ENCODE data around the gene MAPK12.

Gene MAPK12

DNA sequence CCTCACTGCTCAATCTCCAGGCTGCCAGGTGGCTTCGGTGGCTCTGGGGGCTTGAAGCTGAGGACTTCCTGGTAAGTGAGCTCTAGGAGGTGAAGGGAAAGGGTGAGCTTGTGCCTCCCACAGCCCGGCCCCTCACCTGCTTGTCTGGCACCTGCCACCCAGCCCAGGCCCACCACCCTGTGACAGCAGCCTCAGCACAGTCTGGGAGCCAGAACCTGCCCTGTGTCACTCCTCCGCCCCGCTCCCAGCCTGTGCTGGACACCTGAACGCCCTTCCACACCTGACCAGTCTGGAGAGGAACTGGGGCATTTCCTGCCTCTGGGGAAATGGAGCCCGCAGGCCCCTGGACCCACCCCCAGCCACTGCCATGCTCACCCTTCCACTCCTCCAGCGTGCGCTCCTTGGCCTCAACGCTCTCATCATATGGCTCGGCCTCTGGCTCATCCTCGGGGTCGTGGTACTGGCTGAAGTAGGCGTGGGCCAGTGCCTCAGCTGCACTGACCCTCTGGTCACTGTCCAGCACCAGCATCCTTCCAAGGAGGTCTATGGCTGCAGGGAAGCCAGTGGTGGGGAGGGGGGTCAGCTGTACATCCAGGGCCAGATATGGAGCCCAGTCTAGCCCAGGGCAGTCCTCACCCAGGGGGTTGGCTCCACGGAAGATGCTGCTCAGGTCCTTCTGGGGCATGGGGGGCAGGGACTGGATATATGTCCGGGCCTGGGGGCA lies 3.6 kb upstream of the MAPK12 start:
- DNase-seq, result no peak

DNA sequence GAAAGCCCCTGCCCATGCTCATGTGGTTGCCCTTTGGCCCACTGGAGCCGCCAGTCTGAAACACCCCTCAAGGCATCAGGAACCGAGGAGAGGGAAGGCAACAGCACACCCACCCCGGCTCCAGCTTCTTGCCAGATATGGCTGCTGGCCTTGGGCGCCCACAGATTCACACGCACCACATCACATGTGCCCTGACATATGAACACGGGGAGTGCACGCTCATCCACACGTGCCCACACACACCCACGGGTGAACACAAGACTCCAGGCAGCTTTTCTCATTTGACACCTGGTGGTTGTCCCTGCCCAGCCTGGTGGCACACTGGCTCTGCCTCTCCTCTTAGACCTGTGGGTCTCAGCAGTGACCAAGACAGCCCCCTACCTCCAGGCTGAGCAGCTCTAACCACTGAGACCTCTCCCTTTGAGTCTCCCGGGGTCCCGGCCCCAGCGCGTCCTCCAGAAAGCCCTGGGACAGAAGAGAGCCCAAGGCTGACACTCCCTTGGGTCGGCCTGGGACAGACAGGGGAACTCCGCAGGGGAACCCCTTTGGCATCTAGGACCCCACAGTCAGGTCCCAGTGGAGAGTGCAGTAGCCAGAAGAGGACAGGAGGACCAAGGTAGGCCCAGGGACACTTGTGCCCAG lies 2.7 kb upstream of the MAPK12 start:
- DNase-seq, result no peak

DNA sequence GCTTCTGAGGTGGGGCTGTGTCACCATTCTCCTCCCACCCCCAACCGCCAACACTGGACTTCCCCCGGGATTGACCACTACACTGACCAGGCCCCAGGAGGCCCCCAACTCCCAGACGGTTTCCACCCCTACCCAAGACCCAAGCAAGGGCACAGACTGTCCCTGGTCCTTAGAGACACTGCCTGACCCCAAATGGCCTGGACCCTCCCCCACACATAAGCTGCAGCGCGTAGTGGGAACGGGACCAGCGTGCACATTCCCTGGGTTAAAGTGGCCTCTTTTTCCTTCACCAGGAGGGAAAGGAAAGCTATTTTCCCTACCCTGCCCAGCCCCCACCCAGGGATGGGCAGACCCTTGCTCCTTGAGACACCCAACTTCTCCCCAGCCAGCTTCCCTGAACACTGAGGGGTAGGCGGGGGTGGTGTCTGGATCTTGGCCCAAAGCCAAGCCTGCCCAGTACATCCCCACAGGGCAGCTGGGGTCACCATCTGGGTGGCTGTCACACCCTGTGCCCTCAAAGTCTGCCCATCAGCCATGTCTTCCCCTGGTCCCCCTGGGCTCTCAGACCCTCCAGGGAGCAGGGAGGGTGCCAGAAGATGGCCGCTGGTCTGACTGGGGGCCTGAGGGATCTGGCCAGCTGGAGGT lies 1.6 kb upstream of the MAPK12 start:
- no peak for DNase-seq

DNA sequence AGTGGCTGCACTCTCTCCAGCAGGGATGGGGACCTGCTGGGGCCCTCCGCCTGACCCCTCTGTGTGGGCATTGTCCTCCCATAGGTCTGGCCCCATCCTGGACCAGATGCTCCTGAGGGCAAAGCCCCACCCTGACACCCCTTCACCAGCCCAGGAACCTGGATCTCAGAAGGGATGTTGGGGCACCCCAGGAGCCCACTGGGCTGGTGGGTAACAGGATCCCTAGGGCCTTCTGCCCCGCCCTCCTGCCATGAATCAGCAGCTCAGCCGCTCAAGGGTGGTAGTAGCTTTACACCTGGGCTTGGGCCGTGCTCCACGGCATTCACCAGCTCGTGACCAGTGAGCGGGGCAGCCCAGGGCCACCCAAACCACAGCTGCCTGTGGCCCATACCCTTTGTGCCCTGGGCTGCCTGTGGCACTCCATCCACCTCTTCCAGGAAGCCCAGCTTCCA lies 1.0 kb upstream of the MAPK12 start:
- DNase-seq, result no peak

DNA sequence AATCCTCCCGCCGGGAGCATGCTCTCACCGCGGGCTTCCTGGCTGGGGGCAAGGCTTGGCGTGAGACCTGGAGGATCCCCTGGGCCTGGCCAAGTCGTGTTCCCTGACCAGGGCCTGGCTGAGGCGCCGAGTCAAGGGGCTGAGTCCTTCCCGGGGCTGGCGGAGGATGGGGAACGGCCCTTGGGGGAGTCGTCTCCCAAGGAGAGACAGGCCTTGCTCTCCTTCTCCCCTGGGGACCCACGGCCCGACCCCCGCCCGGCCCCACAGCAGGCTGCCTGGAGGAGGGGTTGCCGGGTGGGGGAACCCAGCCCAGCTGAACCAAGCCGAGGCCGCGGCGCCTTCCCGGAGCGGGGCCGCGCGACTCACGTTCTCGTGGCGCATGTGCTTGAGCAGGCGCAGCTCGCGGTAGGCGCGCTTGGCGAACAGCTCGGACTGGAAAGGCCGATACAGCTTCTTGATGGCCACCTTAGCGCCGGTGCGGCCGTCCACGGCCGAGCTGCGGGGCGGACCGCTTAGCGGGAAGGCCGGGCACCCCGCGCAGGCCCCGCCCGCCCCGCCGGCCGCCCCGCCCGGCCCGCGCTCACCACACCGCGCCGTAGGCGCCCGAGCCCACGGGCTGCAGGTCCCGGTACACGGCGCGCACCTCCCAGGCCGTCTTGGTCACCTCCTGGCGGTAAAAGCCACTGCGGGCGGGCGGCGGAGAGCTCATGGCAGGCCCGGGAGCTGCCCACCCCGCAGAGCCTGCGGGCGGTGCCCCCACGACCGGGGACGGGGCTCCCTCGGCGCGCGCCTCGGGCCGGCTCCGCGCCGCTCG lies 475 bp downstream of the MAPK12 start:
- DNase-seq, result peak in 1 of 2 experiments; percentile 43

DNA sequence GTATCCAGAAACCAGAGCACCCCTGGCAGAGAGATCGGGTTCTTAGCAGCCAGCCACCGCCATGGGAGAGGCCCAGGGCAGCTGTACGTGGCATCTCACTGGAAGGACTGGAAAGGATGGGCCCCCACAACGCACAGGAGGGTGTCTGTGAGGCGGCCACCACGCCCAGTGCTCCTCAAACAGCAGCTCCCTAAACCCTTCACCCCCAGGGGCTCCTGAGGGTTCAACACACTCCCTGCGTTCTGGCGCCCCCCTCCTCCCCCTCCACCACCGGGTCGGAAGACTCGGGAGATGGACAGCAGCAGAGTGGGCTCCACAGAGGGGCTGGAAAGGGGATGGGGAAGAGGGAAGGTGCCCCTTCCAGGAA lies 1.1 kb downstream of the MAPK12 start:
- no peak for DNase-seq

DNA sequence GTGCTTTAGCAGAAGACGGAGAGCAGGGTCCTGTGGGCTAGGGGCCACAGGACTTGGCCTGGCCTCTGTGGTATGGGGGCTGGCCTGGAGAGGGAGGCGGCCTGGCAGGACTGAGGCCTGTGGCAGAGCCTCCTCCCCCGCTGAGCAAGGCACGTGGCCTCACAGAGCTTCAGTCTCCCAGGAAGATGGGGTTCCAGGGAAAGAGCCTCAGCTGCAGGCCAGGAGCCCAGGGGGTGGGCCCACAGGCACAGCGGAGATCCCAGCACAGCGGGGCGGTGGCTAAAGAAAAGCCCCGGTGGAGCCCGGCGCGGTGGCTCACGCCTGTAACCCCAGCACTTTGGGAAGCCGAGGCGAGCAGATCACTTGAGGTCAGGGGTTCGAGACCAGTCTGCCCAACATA lies 2.2 kb downstream of the MAPK12 start:
- DNase-seq, result no peak

DNA sequence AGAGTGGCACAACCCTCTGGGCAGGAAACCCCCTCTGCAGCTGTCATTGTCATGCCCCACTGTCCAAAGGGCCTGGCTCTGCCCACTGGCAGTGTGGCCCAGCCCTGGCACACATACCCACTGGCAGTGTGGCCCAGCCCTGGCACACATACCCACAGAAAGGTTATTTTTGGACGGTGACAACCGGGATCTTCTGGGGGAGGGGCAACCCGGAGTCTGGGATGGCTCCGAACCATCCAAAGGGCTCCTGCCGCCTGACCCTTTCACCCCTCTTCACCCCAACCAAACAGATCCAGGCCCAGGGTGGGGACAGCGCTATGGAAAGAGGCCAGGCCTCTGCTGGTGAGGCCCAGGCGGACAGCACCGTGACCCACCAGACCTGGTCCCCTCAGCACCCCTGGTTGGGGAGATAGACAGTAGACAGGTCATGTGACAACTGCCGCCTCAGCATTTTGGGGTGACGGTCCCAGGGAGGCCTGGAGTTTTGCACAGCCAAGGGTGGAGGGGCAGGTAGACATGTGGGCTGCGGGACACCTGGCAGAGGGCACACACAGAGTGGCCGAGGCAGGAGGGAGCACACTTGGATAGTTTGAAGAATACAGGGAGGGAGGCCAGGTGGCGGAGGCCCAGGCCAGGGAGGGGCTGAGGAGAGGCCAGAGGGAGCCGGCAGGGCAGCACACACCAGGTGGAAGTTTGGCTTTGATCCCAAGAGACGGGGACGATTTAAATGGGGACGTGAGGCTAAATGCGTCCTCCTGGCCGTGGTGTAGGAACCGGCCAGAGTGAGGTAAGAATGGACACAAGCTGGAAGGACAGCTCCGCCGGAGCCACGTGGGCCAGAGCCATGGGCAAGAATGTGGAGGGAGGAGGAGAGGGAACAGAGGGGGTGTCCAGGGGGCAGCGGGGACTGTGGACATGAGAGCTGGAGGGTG lies 2.9 kb downstream of the MAPK12 start:
- no peak for DNase-seq

DNA sequence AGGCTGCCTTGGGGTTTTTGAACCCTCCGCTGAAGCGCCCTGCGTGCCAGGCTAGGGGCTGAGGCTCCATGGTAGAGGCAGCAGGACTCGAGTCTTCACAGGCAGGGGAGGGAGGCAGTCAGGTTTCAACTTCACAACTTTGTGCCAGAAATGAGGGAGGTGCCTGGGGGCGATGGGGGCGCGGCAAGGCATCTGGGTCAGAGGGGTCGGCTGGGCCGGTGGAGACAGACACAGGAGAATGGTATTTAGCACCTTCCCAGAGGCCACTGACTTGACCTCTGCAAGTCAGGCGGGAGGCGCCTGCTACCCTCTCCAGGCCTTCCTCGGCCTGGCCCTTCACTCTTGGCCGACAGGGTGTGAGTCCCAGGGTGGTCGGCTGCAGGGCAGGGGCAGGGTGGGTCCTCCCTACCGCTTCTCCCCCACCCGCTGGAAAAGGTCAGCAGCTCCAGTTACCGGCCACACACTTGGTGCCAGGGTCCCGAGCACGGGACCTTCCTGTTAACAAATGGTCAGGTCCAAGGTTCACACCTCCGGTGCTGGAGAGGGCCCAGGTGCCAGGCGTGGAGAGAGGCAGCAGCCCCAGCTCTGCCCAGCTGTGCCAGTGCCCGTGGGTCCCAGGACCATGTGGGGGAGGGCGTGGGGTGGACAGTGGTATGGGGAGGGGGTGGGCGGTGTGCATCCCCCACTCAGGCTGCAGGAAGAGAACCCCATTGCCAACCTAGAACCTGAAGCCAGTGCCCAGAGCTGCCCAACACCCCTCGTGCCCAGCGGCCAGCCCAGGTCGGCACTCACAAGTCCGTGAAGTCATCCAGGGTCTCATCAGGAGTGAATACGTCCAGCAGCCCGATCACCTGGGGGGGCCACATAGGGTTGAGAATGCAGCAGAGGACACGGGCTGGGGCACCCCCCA lies 3.8 kb downstream of the MAPK12 start:
- DNase-seq, result no peak

DNA sequence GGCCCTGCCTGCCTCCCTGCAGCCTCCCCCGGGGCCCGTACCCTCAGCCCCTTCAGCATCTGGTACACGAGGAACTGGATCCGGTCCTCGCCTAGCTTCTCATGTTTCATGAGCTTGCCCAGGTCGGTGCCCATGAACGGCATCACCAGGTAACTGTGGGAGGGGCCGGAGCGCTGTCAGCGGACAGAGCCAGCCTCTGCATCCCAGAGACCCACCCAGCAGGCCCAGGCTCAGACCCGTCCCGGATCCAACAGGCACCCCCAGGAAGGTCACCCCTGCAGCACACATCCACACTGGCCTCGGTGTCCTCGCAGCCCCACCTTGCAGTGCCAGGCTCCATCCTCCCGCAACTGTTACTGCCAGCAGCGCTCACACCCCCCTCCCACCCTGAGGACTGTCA lies 4.4 kb downstream of the MAPK12 start:
- no peak for DNase-seq

DNA sequence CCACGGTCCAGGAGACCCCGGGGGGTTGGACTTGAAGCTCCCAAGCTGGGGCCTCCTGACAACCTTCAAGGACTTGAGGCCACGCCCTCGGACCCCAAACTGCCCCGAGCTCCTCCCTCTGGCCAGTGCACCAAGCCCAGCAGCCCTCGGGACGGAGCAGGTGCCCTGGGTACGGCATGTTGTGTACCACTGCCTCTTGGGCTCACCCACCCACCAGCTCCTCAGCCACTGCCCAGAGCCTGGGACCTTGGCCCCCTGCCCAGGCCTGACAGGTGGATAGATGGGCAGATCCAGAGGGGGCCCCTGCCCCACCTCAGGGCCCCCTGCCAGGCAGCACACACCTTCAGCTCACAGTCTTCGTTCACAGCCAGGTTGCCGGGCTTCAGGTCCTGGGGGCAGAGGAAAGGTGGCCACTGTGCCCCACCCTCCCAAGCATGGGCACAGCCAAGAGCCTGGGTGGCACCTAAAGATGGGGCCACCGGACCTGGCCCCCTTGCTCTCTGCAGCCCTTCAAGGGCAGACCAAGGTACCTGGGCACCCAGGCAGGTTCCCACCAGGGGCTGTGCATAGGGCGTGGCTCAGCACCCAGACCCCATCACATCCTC lies 5.1 kb downstream of the MAPK12 start:
- DNase-seq, result no peak

DNA sequence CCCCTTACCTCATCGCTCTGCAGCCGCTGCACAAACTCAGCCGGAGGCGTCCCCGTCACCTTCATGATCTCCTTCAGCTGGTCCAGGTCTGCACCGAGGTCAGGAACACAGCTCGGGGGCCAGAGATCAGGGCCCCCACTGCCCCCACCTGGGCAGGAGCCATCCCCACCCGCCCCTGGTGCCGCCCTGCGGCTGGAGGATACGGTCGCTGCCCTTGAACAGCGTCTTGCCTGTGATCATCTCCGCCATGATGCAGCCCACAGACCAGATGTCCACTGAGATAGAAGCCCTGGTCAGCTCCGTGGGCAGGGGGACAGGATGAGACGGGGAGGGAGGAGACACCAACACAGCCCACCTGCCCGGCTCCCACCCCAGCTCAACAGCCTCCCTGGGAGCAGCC lies 5.9 kb downstream of the MAPK12 start:
- DNase-seq, result no peak

DNA sequence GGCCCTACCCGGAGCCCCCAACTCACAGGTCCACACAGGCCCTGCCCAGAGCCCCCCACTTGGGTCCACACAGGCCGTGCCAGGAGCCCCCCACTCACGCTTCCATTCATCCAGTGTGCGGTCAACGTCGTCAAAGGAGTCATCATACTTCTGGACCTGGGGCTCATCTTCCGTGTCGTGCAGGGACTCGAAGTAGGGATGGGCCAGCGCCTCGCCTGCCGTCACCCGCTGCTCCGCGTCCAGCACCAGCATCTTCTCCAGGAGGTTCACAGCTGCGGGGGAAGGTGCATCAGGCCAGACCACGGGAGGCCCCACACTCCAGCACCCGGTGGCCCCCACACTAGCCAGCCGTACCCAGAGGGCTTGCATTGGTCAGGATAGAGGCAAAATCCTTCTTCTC lies 6.4 kb downstream of the MAPK12 start:
- no peak for DNase-seq

DNA sequence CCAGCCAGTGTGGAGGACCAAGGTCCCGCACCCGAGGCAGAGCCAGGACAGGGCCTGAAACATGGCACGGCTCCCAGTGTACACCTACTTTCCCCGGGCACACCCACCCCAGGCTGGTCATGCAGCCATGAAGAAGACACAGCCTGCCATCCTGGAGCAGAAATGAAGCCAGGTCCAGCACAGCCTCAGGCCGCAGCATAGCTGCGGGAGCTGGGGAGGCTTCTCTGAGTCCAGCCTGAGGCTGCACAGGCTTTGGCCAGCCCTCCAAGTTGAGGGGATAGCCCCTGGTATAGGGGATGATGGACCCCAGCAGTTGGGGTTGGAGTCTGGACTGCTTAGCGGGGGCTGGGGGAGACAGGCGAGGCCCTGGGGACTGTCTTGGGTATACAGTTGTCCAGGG lies 7.5 kb downstream of the MAPK12 start:
- DNase-seq, result no peak

DNA sequence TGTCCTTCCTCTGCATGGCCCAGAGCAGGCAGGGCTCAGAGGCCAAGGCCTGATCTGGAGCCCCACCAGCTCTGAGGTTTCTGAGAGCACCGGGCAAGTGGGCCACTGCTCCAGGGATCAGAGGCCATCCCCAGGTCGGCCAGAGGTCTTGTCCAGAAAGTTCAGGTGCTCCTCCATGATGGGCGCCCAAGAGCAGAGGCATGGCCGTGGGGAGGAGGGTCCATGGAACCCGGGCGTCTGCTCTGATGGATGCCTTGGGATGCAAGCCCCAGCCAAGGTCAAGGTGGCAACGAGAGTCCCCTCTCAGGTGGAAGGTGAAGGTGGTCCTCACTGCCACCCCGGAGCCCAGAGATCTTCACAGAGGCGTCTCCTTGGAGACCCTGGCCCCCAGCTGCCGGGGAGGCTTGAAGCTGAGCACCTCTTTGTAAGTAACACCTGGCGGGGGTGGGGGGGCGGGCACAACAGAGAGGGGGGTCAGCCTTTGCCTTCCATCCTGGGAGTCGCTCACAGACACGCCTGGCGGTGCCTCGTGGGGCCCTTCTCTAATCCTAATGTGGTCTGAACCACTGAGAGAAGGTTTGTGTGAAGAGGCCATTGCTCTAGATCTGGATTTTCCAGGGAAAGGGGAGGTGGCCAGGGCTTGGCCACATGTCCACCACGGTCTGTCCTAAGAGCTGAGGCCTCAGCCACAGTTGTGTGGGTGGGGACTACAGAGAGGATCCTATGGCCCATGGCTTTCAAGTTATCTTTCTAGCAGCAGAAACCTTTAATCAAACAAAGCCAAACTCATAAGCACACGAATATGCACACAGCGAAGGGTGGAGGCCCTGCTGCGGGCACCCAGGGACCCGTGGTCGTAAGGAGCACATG lies 8.2 kb downstream of the MAPK12 start:
- DNase-seq, result no peak

DNA sequence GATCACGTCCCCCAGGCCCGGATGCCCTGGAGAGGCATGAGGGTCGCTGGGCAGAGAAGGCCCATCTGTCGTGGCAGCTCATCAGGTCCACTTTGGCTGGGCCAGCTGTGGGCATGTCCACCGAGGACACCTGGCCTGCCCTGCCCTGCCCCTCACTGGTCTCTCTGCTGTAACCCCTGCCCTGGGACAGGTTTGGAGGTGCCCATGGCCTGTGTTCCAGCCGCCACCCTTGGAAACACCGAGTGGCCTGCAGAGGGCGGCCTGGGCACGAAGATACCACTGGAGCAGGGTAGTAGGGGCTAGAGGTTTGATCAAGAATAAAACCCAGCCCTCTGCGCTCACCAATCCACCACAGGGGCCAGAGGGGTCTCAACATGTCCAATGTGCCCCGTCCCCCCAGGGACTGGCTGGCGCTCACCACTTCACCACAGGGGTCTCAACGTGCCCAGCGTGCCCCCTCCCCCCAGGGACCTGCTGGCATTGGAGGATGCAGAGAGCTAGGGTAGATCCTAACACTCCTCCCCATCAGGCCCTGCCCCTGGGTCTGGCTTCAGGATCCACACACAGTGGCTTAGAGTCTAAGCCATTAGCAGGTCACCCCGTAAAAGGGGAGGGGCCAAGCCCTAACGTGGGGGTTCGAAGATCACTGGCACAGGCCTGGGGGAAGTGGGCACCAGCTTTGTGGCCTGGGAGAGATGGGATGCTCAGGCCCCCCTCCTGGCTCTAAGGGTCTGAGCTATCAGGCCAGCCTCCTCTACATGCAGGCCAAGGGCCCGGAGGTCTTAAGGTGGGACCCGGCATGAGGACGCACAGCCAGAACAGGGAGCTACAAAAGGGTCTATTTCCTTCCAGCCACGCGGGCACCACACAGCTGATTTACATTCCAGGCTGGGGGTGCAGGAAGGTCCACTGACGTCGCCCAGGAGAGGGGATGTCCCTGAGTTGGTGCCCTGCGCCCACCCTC lies 9.1 kb downstream of the MAPK12 start:
- DNase-seq, result peak in 1 of 2 experiments; percentile 16

DNA sequence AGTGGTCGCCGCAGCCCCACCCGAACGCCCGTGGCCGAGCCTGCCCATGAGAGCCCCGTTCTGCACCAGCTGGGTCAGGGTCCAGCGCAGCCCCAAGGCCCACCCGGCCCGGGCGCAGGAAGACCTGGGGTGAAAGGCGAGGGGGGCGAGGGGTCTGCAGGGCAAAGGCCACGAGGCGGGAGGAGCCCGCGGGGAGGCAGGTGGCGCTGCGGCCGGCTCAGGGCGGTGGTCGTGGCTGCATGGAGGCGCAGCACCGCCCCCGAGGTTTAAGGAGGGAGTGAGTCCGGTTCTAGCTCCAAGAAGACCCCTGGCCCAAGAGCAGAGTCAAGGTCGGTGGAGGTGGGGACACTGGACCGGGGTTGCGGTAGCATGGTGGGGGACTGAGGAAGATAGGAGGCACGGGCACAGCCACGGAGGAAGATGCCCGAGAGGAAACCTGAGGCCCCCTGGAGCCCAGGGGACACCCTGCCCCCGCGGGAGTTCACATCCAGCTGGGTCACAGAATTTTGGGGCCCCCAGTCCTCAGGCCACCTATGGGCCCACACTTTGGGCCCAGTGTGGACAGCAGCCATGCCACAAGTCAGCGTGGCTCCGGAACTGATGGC lies 9.9 kb downstream of the MAPK12 start:
- no peak for DNase-seq

All from NCI-H446 (cell line).